Loucy (cell line): Measurements from ENCODE around the gene E2F7.

ENCODE experiments used
- H2AFZ ChIP-seq: fragments of 200-600 bp; sonication (generic); 2 replicates; pipeline ENCODE4 v1.6.0; 2016; ENCODE audit warnings: antibody characterized with exemption, mild to moderate bottlenecking, low read length, moderate library complexity
- H3F3A ChIP-seq: fragments of 200-600 bp; 2 replicates; pipeline ENCODE4 v1.6.0; 2016; ENCODE audit warnings: antibody characterized with exemption, low read depth, mild to moderate bottlenecking
- H3K27me3 ChIP-seq: fragments of 200-600 bp; sonication (generic); 2 replicates; pipeline ENCODE4 v1.6.1; 2014; ENCODE audit warnings: low read length, mild to moderate bottlenecking; ENCODE audit not compliant: insufficient read depth, poor library complexity, severe bottlenecking
- H3K36me3 ChIP-seq: fragments of 200-600 bp; sonication (generic); 2 replicates; pipeline ENCODE4 v1.6.1; 2016; ENCODE audit warnings: low read length; ENCODE audit not compliant: insufficient read depth
- H3K4me1 ChIP-seq: fragments of 200-600 bp; sonication (generic); 2 replicates; pipeline ENCODE4 v1.5.1; 2014; ENCODE audit warnings: low read length, mild to moderate bottlenecking; ENCODE audit not compliant: insufficient read depth, poor library complexity, severe bottlenecking
- H3K4me2 ChIP-seq: fragments of 200-600 bp; sonication (generic); 2 replicates; pipeline ENCODE4 v1.6.0; 2014; ENCODE audit warnings: antibody characterized with exemption, low read length, low read depth, mild to moderate bottlenecking; ENCODE audit not compliant: poor library complexity, severe bottlenecking
- H3K4me3 ChIP-seq: fragments of 200-600 bp; sonication (generic); 2 replicates; pipeline ENCODE4 v1.5.1; 2014; ENCODE audit warnings: low read length, mild to moderate bottlenecking, mixed read lengths; ENCODE audit not compliant: poor library complexity, severe bottlenecking
- H3K79me2 ChIP-seq: fragments of 200-600 bp; sonication (generic); 2 replicates; pipeline ENCODE4 v1.6.1; 2014; ENCODE audit warnings: low read length; ENCODE audit not compliant: insufficient read depth
- H3K9ac ChIP-seq: fragments of 200-600 bp; sonication (generic); 2 replicates; pipeline ENCODE4 v1.6.0; 2014; ENCODE audit warnings: mild to moderate bottlenecking, low read depth, low read length, moderate library complexity; ENCODE audit not compliant: poor library complexity, severe bottlenecking
- H3K9me2 ChIP-seq: fragments of 200-600 bp; sonication (generic); replicated peaks from 2 replicates; pipeline ENCODE4 v1.6.1; 2016; ENCODE audit warnings: low read depth, low read length, mixed read lengths
- H3K9me3 ChIP-seq: fragments of 200-600 bp; sonication (generic); 2 replicates; pipeline ENCODE4 v1.6.1; 2014; ENCODE audit warnings: mild to moderate bottlenecking, antibody characterized with exemption, low read length, low read depth; ENCODE audit not compliant: insufficient read depth
- H4K20me1 ChIP-seq: fragments of 200-600 bp; sonication (generic); 2 replicates; pipeline ENCODE4 v1.6.0; 2014; ENCODE audit warnings: antibody characterized with exemption, low read length, mild to moderate bottlenecking; ENCODE audit not compliant: insufficient read depth, poor library complexity, severe bottlenecking
- EZH2phosphoT487 ChIP-seq: fragments of 200-600 bp; IDR thresholded peaks from 2 replicates; pipeline ENCODE4 v1.6.1; 2018; ENCODE audit warnings: antibody characterized with exemption, mild to moderate bottlenecking, moderate library complexity, borderline replicate concordance
- TF ChIP-seq, protein P1 (sequence below): fragments of 200-600 bp; sonication (generic); conservative IDR thresholded peaks from 2 replicates; pipeline ENCODE4 v1.5.1; 2014; ENCODE audit warnings: mild to moderate bottlenecking, antibody characterized with exemption, low read length

Gene E2F7

DNA sequence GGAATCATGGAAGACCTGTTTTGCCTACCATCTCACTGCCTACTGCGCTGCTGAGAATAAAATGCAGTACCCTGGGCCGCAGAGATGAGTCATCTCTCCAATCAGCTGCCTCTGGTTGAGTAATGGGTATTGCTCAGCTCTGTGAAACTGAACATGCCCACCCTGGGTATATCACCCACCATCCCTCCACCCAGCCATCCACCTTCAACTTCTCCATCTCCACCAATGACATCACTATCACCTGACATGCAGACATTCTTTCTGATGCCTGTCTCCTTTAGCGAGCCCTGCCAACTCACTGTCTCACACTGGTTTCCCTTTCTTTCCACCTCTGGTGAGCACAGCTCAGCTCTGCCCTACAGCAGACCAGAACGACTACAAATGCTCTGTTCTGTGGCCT, 33.6 kb downstream of the E2F7 start:
- Histone ChIP-seq H3K36me3 (peaks cover 74% of the 10 kb centered on the region; the same call in 1 of the 2 replicates), H3K9ac (no peak overlapping the region), H2AFZ (no peak overlapping the region)

DNA sequence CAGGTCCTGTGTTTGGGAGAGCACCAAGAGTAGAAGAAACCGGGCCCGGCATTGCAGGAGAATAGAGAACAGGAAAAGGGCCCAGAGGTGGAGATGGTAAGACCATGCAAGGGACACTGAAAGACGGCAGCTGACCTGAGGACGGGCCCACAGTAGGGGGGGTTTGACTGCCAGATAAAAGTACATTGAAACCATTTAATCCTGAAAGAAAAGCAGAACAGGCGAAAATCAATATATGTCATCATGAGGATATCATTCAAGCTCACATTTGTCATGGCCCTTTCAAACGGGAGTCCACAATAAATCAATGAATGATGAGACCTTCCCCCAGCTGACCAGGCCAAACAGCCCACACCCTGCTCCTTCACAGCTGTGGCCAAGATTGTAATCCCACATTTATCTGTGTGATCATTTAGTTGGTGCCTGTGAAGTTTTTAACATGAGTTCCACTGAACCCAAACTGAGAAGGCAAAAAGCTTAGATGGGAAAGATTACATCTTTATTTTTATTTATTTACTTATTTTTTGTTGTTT, 39.5 kb downstream of the E2F7 start:
- TF ChIP-seq, protein P1, sequence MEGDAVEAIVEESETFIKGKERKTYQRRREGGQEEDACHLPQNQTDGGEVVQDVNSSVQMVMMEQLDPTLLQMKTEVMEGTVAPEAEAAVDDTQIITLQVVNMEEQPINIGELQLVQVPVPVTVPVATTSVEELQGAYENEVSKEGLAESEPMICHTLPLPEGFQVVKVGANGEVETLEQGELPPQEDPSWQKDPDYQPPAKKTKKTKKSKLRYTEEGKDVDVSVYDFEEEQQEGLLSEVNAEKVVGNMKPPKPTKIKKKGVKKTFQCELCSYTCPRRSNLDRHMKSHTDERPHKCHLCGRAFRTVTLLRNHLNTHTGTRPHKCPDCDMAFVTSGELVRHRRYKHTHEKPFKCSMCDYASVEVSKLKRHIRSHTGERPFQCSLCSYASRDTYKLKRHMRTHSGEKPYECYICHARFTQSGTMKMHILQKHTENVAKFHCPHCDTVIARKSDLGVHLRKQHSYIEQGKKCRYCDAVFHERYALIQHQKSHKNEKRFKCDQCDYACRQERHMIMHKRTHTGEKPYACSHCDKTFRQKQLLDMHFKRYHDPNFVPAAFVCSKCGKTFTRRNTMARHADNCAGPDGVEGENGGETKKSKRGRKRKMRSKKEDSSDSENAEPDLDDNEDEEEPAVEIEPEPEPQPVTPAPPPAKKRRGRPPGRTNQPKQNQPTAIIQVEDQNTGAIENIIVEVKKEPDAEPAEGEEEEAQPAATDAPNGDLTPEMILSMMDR: no peak
- no peak for TF ChIP-seq EZH2phosphoT487
- H3K9me2 ChIP-seq: no peaks in the 10 kb centered on the region
- no peak overlapping the region for H2AFZ ChIP-seq
- no peaks in the 10 kb centered on the region for H3K9me3 ChIP-seq
- H3K79me2 ChIP-seq: no peaks in the 10 kb centered on the region
- H3K9ac ChIP-seq: no peak overlapping the region
- no peaks in the 10 kb centered on the region for H3F3A ChIP-seq
- no peaks in the 10 kb centered on the region for H3K4me1 ChIP-seq
- no peak overlapping the region for H3K4me2 ChIP-seq
- no peaks in the 10 kb centered on the region for H3K27me3 ChIP-seq
- peaks cover 73% of the 10 kb centered on the region; the same call in 1 of the 2 replicates for H3K36me3 ChIP-seq
- H4K20me1 ChIP-seq: no peaks in the 10 kb centered on the region
- no peak overlapping the region for H3K4me3 ChIP-seq

More for the DNA sequence above, 33.6 kb downstream of the E2F7 start:
- Histone ChIP-seq H3K79me2 (no peaks in the 10 kb centered on the region), H3K4me3 (no peak overlapping the region), H3K4me1 (no peaks in the 10 kb centered on the region), H3K27me3 (no peaks in the 10 kb centered on the region), H3K9me3 (no peaks in the 10 kb centered on the region), H3K9me2 (no peaks in the 10 kb centered on the region), H4K20me1 (no peaks in the 10 kb centered on the region), H3K4me2 (no peak overlapping the region), H3F3A (no peaks in the 10 kb centered on the region)
- TF ChIP-seq, protein P1: no peak
- no peak for TF ChIP-seq EZH2phosphoT487

DNA sequence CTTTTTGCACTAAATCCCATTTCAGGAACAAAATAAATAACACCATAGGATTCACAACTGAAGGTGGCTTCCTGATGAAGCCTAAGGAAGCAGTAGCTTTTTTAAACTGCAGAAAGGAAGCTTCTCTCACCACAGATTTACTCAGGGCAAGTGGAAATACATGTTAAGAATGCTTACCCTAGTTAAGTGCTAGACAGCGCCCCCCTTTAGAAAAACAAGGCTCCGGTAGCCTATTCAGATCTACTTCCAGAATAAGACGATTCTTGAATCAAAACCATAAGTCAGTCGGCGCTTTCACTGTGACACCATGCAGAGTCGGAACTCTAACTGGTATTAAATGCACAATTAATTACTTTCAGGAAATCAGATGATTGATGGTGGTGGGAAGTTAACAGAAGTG, 41.9 kb downstream of the E2F7 start:
- Histone ChIP-seq H3F3A (no peaks in the 10 kb centered on the region), H3K4me3 (no peak overlapping the region), H3K9me2 (no peaks in the 10 kb centered on the region), H3K36me3 (peaks cover 63% of the 10 kb centered on the region; the same call in 1 of the 2 replicates), H3K9me3 (no peaks in the 10 kb centered on the region), H3K4me2 (no peak overlapping the region), H2AFZ (no peak overlapping the region), H4K20me1 (no peaks in the 10 kb centered on the region), H3K9ac (no peak overlapping the region), H3K27me3 (no peaks in the 10 kb centered on the region), H3K4me1 (no peaks in the 10 kb centered on the region), H3K79me2 (no peaks in the 10 kb centered on the region)
- TF ChIP-seq, protein P1: no peak
- TF ChIP-seq EZH2phosphoT487: no peak
